GM18909 (cell line): ENCODE data around the gene PRRT1B.
"Not testable (repeated sequence)": the region's sequence is repeated elsewhere in the genome, so short reads cannot be mapped to it uniquely, and the experiment has no call there.

Experiments used
- ATAC-seq: cut with Tn5 transposase; IDR thresholded peaks from one replicate; pipeline ENCODE4 v1.9.1; 2021; ENCODE audit warnings: mild to moderate bottlenecking; ENCODE audit not compliant: unreplicated experiment, poor library complexity

The PRRT1B gene

GRCh38 chr9:131546336-131547084, 1.2 kb downstream of the PRRT1B start:
- no peak for ATAC-seq

GRCh38 chr9:131549186-131549585, 3.9 kb downstream of the PRRT1B start:
- not testable (repeated sequence) for ATAC-seq

- ATAC-seq: not testable (repeated sequence)
These were observed 5.1 kb downstream of the PRRT1B start for GRCh38 chr9:131550465-131550864.

- no peak for ATAC-seq
These were observed 6.7 kb downstream of the PRRT1B start for GRCh38 chr9:131552030-131552429.

GRCh38 chr9:131554087-131554842, 8.9 kb downstream of the PRRT1B start:
- ATAC-seq: no peak

- ATAC-seq: no peak
These were observed 9.6 kb downstream of the PRRT1B start for GRCh38 chr9:131554843-131555351.

GRCh38 chr9:131555841-131556673, 10.7 kb downstream of the PRRT1B start:
- ATAC-seq: no peak

- no peak for ATAC-seq
These were observed 12.7 kb downstream of the PRRT1B start for GRCh38 chr9:131557855-131558548.

GRCh38 chr9:131559421-131560000, 14.2 kb downstream of the PRRT1B start:
- no peak for ATAC-seq

- ATAC-seq: no peak
These were observed 17.0 kb downstream of the PRRT1B start for GRCh38 chr9:131562032-131562959.

- no peak for ATAC-seq
These were observed 20.0 kb downstream of the PRRT1B start for GRCh38 chr9:131565369-131565768.

- ATAC-seq: no peak
These were observed 20.8 kb downstream of the PRRT1B start for GRCh38 chr9:131566158-131566557.

GRCh38 chr9:131567910-131568309, 22.6 kb downstream of the PRRT1B start:
- no peak for ATAC-seq

GRCh38 chr9:131574730-131575640, 29.7 kb downstream of the PRRT1B start:
- ATAC-seq: no peak

GRCh38 chr9:131575946-131576853, 30.9 kb downstream of the PRRT1B start:
- ATAC-seq: no peak
